ENCODE data around the gene SIGLEC11.

- no peak for TF ChIP-seq POLR2AphosphoS5 (IDR thresholded peaks at IDR 0.05)
- TF ChIP-seq CTCF (IDR thresholded peaks at IDR 0.05) = peak; percentile 84 to 90 (median 90)
- no peak for TF ChIP-seq POLR2A (IDR thresholded peaks at IDR 0.05)
These were observed 22.8 kb upstream of the SIGLEC11 start for GRCh38 chr19:49983645-49984229.
